Measurements from ENCODE around the gene SPACA6.

Gene SPACA6

GRCh38 chr19:51703575-51704515 is 10.7 kb downstream of the SPACA6 start:
- Histone ChIP-seq H3K4me3 (ENCODE audit: low read length) (peak overlapping the region; percentile 64), H2AFZ (ENCODE audit: low read depth, low read length) (no peak overlapping the region), H3K27me3 (ENCODE audit: insufficient read depth, low read length) (no peaks in the 10 kb centered on the region), H3K4me1 (ENCODE audit: insufficient read depth, low read length) (no peaks in the 10 kb centered on the region), H3K9me3 (ENCODE audit: low read length) (peaks cover 10% of the 10 kb centered on the region), H3K36me3 (ENCODE audit: insufficient read depth, low read length) (peaks cover 26% of the 10 kb centered on the region)

DNA sequence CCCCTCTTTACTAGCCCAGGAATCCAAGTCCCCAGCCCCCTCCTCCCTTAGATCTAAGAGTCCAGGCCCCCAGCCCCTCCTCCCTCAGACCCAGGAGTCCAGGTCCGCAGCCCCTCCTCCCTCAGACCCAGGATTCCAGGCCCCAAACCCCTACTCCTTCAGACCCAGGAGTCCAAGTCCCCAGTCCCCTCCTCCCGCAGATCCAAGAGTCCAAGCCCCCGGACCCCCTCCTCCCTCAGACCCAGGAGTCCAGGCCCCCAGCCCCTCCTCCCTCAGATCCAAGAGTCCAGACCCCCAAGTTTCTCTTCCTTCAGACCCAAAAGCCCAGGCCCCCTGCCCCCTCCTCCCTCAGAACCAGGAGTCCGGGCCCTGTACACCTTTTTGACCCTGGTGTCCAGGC is 11.5 kb downstream of the SPACA6 start:
- H3K36me3 ChIP-seq (ENCODE audit: insufficient read depth, low read length): peaks cover 24% of the 10 kb centered on the region

GRCh38 chr19:51706296-51706695 is 13.2 kb downstream of the SPACA6 start:
- H3K36me3 ChIP-seq (ENCODE audit: insufficient read depth, low read length): peaks cover 22% of the 10 kb centered on the region
- H3K9me3 ChIP-seq (ENCODE audit: low read length): peaks cover 10% of the 10 kb centered on the region
- no peak overlapping the region for H2AFZ ChIP-seq (ENCODE audit: low read depth, low read length)
- no peaks in the 10 kb centered on the region for H3K4me1 ChIP-seq (ENCODE audit: insufficient read depth, low read length)
- no peak overlapping the region for H3K4me3 ChIP-seq (ENCODE audit: low read length)
- H3K27me3 ChIP-seq (ENCODE audit: insufficient read depth, low read length): no peaks in the 10 kb centered on the region

More for the DNA sequence above, 11.5 kb downstream of the SPACA6 start:
- Histone ChIP-seq H3K27me3 (ENCODE audit: insufficient read depth, low read length) (no peaks in the 10 kb centered on the region), H3K4me1 (ENCODE audit: insufficient read depth, low read length) (no peaks in the 10 kb centered on the region), H3K9me3 (ENCODE audit: low read length) (peaks cover 10% of the 10 kb centered on the region), H3K4me3 (ENCODE audit: low read length) (peak overlapping the region; percentile 64), H2AFZ (ENCODE audit: low read depth, low read length) (no peak overlapping the region)

GRCh38 chr19:51706885-51707284 is 13.8 kb downstream of the SPACA6 start:
- H2AFZ ChIP-seq (ENCODE audit: low read depth, low read length): no peak overlapping the region
- no peaks in the 10 kb centered on the region for H3K4me1 ChIP-seq (ENCODE audit: insufficient read depth, low read length)
- peaks cover 18% of the 10 kb centered on the region for H3K36me3 ChIP-seq (ENCODE audit: insufficient read depth, low read length)
- peaks cover 8% of the 10 kb centered on the region for H3K9me3 ChIP-seq (ENCODE audit: low read length)
- no peak overlapping the region for H3K4me3 ChIP-seq (ENCODE audit: low read length)
- no peaks in the 10 kb centered on the region for H3K27me3 ChIP-seq (ENCODE audit: insufficient read depth, low read length)

GRCh38 chr19:51708811-51709210 is 15.7 kb downstream of the SPACA6 start:
- Histone ChIP-seq H3K27me3 (ENCODE audit: insufficient read depth, low read length) (no peaks in the 10 kb centered on the region), H3K36me3 (ENCODE audit: insufficient read depth, low read length) (peaks cover 13% of the 10 kb centered on the region), H3K9me3 (ENCODE audit: low read length) (no peaks in the 10 kb centered on the region)

DNA sequence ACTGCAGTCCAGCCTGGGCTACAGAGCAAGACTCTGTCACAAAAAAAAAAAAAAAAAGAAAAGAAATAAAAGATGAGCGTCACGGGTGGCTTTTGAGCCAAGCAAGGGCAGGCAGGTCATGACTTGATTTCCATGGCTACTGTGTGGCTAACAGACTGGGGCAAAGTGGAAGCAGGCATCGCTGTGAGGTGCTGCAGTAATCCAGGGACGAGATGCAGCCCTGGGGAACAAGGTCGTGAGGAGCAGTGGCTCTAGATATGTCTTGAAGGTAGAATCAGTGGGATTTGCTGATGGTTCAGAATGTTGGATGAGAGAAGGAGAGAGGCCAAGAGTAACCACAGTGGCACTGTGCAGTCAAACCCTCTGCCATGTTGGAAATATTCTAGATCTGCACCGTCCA is 16.4 kb downstream of the SPACA6 start:
- Histone ChIP-seq H2AFZ (ENCODE audit: low read depth, low read length) (no peak overlapping the region), H3K9me3 (ENCODE audit: low read length) (no peaks in the 10 kb centered on the region), H3K27me3 (ENCODE audit: insufficient read depth, low read length) (no peaks in the 10 kb centered on the region), H3K4me1 (ENCODE audit: insufficient read depth, low read length) (no peaks in the 10 kb centered on the region), H3K4me3 (ENCODE audit: low read length) (no peak overlapping the region), H3K36me3 (ENCODE audit: insufficient read depth, low read length) (peaks cover 13% of the 10 kb centered on the region)

More at GRCh38 chr19:51708811-51709210, 15.7 kb downstream of the SPACA6 start:
- no peak overlapping the region for H3K4me3 ChIP-seq (ENCODE audit: low read length)
- H2AFZ ChIP-seq (ENCODE audit: low read depth, low read length): no peak overlapping the region
- H3K4me1 ChIP-seq (ENCODE audit: insufficient read depth, low read length): no peaks in the 10 kb centered on the region

DNA sequence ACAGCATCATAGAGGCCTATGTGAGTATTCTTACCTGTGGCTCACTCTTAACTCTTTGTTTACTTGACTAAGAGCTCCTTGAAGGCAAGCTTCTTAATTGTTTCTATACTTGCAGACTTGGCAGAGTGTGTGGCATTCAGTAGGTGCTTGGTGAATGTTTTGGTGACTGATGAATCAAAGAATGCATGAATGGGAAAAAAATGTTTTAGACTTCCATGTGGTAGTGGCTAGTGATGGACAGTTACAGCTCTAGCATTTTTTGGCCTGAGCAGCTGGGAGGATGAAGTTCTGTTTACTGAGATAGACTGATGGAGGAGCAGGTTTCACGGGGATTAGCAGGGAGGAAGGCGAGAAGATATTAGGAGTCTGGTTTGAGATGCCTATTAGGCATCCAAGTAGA is 17.0 kb downstream of the SPACA6 start:
- Histone ChIP-seq H3K4me1 (ENCODE audit: insufficient read depth, low read length) (no peaks in the 10 kb centered on the region), H3K9me3 (ENCODE audit: low read length) (no peaks in the 10 kb centered on the region), H3K36me3 (ENCODE audit: insufficient read depth, low read length) (peaks cover 10% of the 10 kb centered on the region), H2AFZ (ENCODE audit: low read depth, low read length) (no peak overlapping the region), H3K4me3 (ENCODE audit: low read length) (no peak overlapping the region), H3K27me3 (ENCODE audit: insufficient read depth, low read length) (peaks cover 3% of the 10 kb centered on the region)

DNA sequence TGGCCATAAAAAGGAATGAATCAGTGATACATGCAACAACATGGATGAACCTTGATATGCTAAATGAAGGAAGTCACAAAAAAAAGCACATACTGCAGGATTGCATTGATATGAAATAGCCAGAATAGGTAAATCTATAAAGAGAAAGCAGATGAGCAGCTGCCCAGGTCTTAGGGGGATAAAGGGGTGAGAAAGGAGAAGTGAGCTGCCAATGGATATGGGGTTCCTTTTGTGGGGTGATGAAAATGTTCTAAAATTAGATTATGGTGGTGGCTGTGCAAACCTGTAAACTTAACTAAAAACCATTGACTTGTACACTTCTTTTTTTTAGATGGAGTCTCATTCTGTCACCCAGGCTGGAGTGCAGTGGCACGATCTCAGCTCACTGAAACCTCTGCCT is 18.6 kb downstream of the SPACA6 start:
- no peaks in the 10 kb centered on the region for H3K36me3 ChIP-seq (ENCODE audit: insufficient read depth, low read length)
- no peaks in the 10 kb centered on the region for H3K9me3 ChIP-seq (ENCODE audit: low read length)
- peaks cover 18% of the 10 kb centered on the region for H3K27me3 ChIP-seq (ENCODE audit: insufficient read depth, low read length)
- no peak overlapping the region for H2AFZ ChIP-seq (ENCODE audit: low read depth, low read length)
- H3K4me1 ChIP-seq (ENCODE audit: insufficient read depth, low read length): no peaks in the 10 kb centered on the region
- no peak overlapping the region for H3K4me3 ChIP-seq (ENCODE audit: low read length)

GRCh38 chr19:51712461-51713081 is 19.4 kb downstream of the SPACA6 start:
- Histone ChIP-seq H3K4me3 (ENCODE audit: low read length) (no peak overlapping the region), H3K9me3 (ENCODE audit: low read length) (no peaks in the 10 kb centered on the region), H3K27me3 (ENCODE audit: insufficient read depth, low read length) (peaks cover 23% of the 10 kb centered on the region), H2AFZ (ENCODE audit: low read depth, low read length) (no peak overlapping the region), H3K4me1 (ENCODE audit: insufficient read depth, low read length) (no peaks in the 10 kb centered on the region), H3K36me3 (ENCODE audit: insufficient read depth, low read length) (no peaks in the 10 kb centered on the region)

GRCh38 chr19:51713319-51714285 is 20.5 kb downstream of the SPACA6 start:
- H2AFZ ChIP-seq (ENCODE audit: low read depth, low read length): no peak overlapping the region
- H3K9me3 ChIP-seq (ENCODE audit: low read length): no peaks in the 10 kb centered on the region
- H3K4me1 ChIP-seq (ENCODE audit: insufficient read depth, low read length): no peaks in the 10 kb centered on the region
- peaks cover 28% of the 10 kb centered on the region for H3K27me3 ChIP-seq (ENCODE audit: insufficient read depth, low read length)
- H3K36me3 ChIP-seq (ENCODE audit: insufficient read depth, low read length): no peaks in the 10 kb centered on the region
- no peak overlapping the region for H3K4me3 ChIP-seq (ENCODE audit: low read length)

DNA sequence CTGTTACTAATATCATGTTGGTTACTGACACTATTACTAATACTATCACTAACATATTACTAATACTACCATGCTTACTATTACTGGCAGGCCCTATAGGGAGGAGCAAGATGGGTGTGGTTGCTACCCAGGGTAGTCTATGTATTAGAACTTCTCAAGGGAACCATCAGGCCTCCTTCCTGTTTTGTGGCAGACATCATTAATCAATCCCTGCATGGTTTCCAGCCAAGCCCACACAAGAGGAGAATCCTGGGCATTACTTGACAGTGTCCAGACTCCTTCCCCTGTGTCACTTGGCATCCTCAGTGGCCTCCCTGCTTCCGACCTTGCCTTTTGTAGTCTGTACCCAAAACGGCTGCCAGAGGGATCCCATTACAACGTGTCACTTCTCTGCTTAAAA is 21.7 kb downstream of the SPACA6 start:
- Histone ChIP-seq H3K9me3 (ENCODE audit: low read length) (no peaks in the 10 kb centered on the region), H3K27me3 (ENCODE audit: insufficient read depth, low read length) (peaks cover 40% of the 10 kb centered on the region), H2AFZ (ENCODE audit: low read depth, low read length) (no peak overlapping the region), H3K4me1 (ENCODE audit: insufficient read depth, low read length) (no peaks in the 10 kb centered on the region), H3K4me3 (ENCODE audit: low read length) (no peak overlapping the region), H3K36me3 (ENCODE audit: insufficient read depth, low read length) (no peaks in the 10 kb centered on the region)

DNA sequence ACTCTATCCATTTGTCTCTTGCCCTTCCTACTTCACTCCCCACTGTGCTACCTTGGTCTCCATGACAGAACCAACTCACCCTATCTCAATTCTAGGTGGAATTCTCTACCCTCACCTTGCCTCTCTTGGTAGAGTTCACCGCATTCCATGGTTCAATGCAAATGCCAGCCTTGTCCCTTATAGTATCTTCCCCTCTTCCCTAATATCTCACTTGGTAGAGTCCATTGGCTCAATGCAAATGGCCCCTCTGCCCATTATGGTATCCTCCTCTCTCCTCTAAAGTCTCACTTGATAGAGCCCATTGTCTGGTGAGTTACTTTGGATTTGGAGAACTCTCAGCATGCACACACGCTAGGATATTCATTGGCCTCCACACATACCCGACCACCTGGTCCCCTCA is 22.7 kb downstream of the SPACA6 start:
- peaks cover 48% of the 10 kb centered on the region for H3K27me3 ChIP-seq (ENCODE audit: insufficient read depth, low read length)

More for the DNA sequence above, 22.7 kb downstream of the SPACA6 start:
- no peaks in the 10 kb centered on the region for H3K36me3 ChIP-seq (ENCODE audit: insufficient read depth, low read length)
- H3K4me3 ChIP-seq (ENCODE audit: low read length): no peak overlapping the region
- no peaks in the 10 kb centered on the region for H3K9me3 ChIP-seq (ENCODE audit: low read length)
- no peaks in the 10 kb centered on the region for H3K4me1 ChIP-seq (ENCODE audit: insufficient read depth, low read length)
- no peak overlapping the region for H2AFZ ChIP-seq (ENCODE audit: low read depth, low read length)
